ENCODE measurements around the gene NDUFAF2. TPM values are rescaled to one million over a fixed set of nuclear protein-coding genes. Genes with fewer than 3 reads are reported as not detected.

NDUFAF2 gene
- total RNA-seq, 1 donor from 2014 or later = 32.3 TPM

DNA sequence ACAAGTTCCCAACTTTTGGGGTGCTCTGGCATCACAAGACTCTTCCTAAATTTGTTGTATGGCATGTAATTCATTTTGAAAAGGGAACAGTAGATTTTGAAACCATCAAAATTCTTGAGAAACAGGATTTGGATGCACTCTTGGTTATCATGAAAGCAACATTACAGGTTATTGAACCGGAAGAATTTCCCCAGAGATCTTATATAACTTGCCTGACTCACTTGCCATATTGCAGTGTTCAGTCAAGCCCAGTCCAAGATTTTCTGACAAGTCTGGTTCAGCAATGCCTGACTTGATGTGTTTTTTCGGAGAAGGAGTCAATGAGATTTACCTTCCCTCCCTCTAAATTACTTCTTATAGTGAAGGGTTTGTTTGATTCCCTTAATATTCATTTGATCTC lies 185.3 kb downstream of the NDUFAF2 start:
- TF ChIP-seq, protein P1, sequence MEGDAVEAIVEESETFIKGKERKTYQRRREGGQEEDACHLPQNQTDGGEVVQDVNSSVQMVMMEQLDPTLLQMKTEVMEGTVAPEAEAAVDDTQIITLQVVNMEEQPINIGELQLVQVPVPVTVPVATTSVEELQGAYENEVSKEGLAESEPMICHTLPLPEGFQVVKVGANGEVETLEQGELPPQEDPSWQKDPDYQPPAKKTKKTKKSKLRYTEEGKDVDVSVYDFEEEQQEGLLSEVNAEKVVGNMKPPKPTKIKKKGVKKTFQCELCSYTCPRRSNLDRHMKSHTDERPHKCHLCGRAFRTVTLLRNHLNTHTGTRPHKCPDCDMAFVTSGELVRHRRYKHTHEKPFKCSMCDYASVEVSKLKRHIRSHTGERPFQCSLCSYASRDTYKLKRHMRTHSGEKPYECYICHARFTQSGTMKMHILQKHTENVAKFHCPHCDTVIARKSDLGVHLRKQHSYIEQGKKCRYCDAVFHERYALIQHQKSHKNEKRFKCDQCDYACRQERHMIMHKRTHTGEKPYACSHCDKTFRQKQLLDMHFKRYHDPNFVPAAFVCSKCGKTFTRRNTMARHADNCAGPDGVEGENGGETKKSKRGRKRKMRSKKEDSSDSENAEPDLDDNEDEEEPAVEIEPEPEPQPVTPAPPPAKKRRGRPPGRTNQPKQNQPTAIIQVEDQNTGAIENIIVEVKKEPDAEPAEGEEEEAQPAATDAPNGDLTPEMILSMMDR (conservative IDR thresholded peaks at IDR 0.05; ENCODE audit: low read depth, low read length) = no peak
- H3K4me3 ChIP-seq (ENCODE audit: low read depth, low read length) = no peak overlapping the region
- no peak for DNase-seq (ENCODE audit: low read depth)

DNA sequence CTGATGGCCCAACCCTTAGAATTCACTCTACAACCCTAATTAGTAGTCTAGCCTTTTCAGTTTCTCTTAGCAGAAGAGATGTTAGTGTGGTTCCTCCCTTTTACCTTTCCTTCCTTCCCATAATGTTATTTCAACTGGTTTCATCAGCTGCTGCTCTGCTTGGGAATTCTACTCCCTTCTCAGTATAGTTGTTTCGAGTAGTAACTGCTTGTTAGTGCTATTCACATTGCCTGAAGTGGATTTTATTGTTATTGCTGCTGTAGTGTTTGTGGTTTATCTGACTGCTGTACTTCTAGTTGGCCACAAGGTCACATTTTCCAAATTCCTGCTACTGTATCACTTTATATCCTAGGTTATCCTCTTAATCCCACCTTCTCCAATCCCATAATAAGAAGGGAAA lies 187.6 kb downstream of the NDUFAF2 start:
- no peak overlapping the region for H3K4me3 ChIP-seq (ENCODE audit: low read depth, low read length)
- DNase-seq (ENCODE audit: low read depth) = no peak
- TF ChIP-seq, protein P1 (conservative IDR thresholded peaks at IDR 0.05; ENCODE audit: low read depth, low read length) = peak; percentile 9

DNA sequence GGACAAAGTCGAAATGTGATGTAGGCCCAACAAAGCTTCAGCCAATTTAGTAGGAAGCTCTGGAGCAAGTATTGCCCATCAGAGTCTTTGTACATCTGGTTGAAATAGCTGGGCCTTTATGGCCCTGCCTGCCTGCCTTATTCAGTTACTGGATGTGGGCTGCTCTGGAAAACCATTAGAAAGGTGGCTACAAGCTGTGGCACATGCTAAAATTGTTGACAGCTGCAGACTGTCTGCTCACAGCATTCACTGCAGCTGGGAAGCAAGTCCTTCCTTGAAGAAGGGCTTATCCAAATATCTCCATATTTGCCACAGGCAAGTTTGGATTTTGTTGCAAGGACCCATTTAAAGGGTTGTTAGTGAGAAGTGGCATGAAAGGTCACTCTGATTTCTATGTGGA lies 192.8 kb downstream of the NDUFAF2 start:
- no peak for DNase-seq (ENCODE audit: low read depth)
- TF ChIP-seq, protein P1 (conservative IDR thresholded peaks at IDR 0.05; ENCODE audit: low read depth, low read length) = no peak
- no peak overlapping the region for H3K4me3 ChIP-seq (ENCODE audit: low read depth, low read length)

DNA sequence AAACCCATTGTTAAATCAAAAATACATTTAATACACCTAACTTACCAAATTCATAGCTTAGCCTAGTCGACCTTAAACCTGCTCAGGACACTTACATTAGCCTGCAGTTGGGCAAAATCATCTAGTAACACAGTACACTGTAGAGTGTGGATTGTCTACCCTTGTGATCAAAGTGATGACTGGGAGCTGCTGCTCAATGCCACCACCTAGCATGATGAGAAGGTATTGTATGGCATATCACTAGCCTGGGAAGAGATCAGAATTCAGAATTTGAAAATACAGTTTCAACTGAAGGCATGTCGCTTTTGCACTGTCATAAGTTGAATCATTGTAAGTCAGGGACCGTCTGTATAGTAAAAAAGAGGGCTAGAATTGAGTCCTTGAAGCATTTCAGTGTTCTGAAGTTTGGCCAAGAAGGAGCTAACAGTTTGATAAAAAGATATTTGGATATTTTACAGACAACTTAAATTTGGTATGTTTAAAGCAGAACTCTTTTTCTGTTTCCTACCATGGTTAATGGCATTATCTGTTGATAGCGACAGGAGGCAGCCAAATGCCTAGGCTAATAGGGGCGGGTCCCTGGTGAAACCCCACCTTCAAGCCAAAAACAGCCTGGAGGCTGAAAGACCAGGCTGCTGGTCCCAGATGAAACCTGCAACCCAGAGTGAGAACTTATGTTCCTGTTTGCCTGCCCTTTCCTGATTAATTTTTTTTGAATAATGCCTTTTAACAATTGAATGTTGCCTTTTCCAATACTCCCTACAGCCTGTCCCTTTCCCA lies 194.3 kb downstream of the NDUFAF2 start:
- no peak for DNase-seq (ENCODE audit: low read depth)
- TF ChIP-seq, protein P1 (conservative IDR thresholded peaks at IDR 0.05; ENCODE audit: low read depth, low read length) = peak; percentile 50

DNA sequence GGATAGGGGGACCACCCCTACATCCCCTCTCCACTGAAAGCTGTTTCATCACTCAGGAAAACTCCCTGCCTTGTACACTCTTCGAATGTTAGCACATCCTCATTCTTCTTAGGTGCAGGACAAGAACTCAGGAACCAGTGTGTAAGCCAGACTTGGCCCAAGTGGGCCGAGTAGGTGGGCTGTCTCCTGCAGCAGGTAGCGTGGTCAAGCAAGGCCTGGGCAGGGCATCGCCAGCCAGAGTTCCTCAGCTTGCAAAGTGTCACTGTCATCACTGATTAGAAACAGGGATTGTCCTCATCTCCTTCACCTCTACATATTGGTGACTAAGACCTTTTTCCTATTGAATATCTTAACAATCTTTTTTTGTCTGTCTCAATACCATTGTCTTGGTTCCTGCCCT lies 194.9 kb downstream of the NDUFAF2 start:
- DNase-seq (ENCODE audit: low read depth) = no peak
- TF ChIP-seq, protein P1 (conservative IDR thresholded peaks at IDR 0.05; ENCODE audit: low read depth, low read length) = no peak

More for the DNA sequence above, 194.3 kb downstream of the NDUFAF2 start:
- H3K4me3 ChIP-seq (ENCODE audit: low read depth, low read length) = no peak overlapping the region

DNA sequence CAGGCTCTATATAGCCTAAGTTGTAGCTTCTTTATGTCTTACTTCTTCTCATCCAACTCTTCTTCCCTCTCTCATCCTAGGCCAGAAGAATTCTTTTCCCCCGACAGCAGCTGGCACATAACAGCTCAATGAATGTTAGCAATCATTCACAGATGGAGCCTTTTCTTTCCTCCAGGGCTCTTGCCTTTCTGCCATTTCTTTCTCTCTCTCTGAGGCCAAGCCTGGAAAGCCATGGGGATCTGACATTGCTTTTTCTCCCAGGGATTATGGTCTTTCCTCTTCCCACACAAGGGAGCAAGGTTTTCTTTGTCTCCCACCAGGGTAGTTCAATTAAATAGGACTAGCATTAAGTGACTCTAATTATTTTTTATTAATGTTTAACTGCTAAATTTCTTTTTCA lies 196.8 kb downstream of the NDUFAF2 start:
- no peak for DNase-seq (ENCODE audit: low read depth)
- TF ChIP-seq, protein P1 (conservative IDR thresholded peaks at IDR 0.05; ENCODE audit: low read depth, low read length) = no peak
- H3K4me3 ChIP-seq (ENCODE audit: low read depth, low read length) = no peak overlapping the region

More for the DNA sequence above, 194.9 kb downstream of the NDUFAF2 start:
- no peak overlapping the region for H3K4me3 ChIP-seq (ENCODE audit: low read depth, low read length)

DNA sequence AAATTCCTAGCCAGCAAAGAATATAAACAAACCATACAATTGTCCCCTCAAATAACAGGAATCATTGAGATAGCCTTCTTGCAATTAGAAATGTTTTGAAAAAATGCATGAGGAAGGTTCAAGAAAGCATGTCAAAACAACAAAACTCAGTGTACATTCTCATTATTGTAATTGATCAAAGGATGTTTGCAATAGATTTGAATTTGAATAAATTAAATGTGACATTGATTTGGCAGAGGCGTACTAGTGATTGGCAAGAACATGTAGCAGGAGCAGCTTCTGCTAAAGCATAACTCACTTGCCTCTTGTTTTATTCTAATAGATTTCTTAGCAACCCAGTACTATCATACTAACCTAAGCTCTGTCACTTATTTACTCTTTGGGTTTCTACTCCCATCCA lies 197.4 kb downstream of the NDUFAF2 start:
- DNase-seq (ENCODE audit: low read depth) = no peak
- TF ChIP-seq, protein P1 (conservative IDR thresholded peaks at IDR 0.05; ENCODE audit: low read depth, low read length) = no peak
- no peak overlapping the region for H3K4me3 ChIP-seq (ENCODE audit: low read depth, low read length)
